Measurements from ENCODE around the gene ATP2C2.

ATP2C2 gene

GRCh38 chr16:84350685-84351400 is 17.5 kb upstream of the ATP2C2 start:
- TF ChIP-seq SIN3A (IDR thresholded peaks at IDR 0.05; ENCODE audit: borderline replicate concordance, insufficient read depth, low read length) (no peak), POLR2AphosphoS5 (IDR thresholded peaks at IDR 0.05; ENCODE audit: low read depth, low read length) (no peak), REST (IDR thresholded peaks at IDR 0.05; ENCODE audit: insufficient read depth in 1 of 2, low read depth in 2 of 2, low read length in 2 of 2) (no peak), FOXP2 (optimal IDR thresholded peaks at IDR 0.05; ENCODE audit: borderline replicate concordance, extremely low read depth, extremely low read length, insufficient read depth) (no peak), TAF1 (IDR thresholded peaks at IDR 0.05; ENCODE audit: borderline replicate concordance, insufficient read depth, low read length) (no peak)

GRCh38 chr16:84351630-84352029 is 16.7 kb upstream of the ATP2C2 start:
- TF ChIP-seq FOXP2 (optimal IDR thresholded peaks at IDR 0.05; ENCODE audit: borderline replicate concordance, extremely low read depth, extremely low read length, insufficient read depth) (no peak), POLR2AphosphoS5 (IDR thresholded peaks at IDR 0.05; ENCODE audit: low read depth, low read length) (no peak), REST (IDR thresholded peaks at IDR 0.05; ENCODE audit: insufficient read depth in 1 of 2, low read depth in 2 of 2, low read length in 2 of 2) (no peak), TAF1 (IDR thresholded peaks at IDR 0.05; ENCODE audit: borderline replicate concordance, insufficient read depth, low read length) (no peak), SIN3A (IDR thresholded peaks at IDR 0.05; ENCODE audit: borderline replicate concordance, insufficient read depth, low read length) (no peak)

- TF ChIP-seq POLR2AphosphoS5 (IDR thresholded peaks at IDR 0.05; ENCODE audit: low read depth, low read length) (no peak), SIN3A (IDR thresholded peaks at IDR 0.05; ENCODE audit: borderline replicate concordance, insufficient read depth, low read length) (no peak), FOXP2 (optimal IDR thresholded peaks at IDR 0.05; ENCODE audit: borderline replicate concordance, extremely low read depth, extremely low read length, insufficient read depth) (no peak), REST (IDR thresholded peaks at IDR 0.05; ENCODE audit: insufficient read depth in 1 of 2, low read depth in 2 of 2, low read length in 2 of 2) (no peak), TAF1 (IDR thresholded peaks at IDR 0.05; ENCODE audit: borderline replicate concordance, insufficient read depth, low read length) (no peak)
These were observed 14.0 kb upstream of the ATP2C2 start for GRCh38 chr16:84354306-84354705.

GRCh38 chr16:84355149-84355548 is 13.2 kb upstream of the ATP2C2 start:
- TF ChIP-seq POLR2AphosphoS5 (IDR thresholded peaks at IDR 0.05; ENCODE audit: low read depth, low read length) (no peak), FOXP2 (optimal IDR thresholded peaks at IDR 0.05; ENCODE audit: borderline replicate concordance, extremely low read depth, extremely low read length, insufficient read depth) (no peak), TAF1 (IDR thresholded peaks at IDR 0.05; ENCODE audit: borderline replicate concordance, insufficient read depth, low read length) (no peak), SIN3A (IDR thresholded peaks at IDR 0.05; ENCODE audit: borderline replicate concordance, insufficient read depth, low read length) (no peak), REST (IDR thresholded peaks at IDR 0.05; ENCODE audit: insufficient read depth in 1 of 2, low read depth in 2 of 2, low read length in 2 of 2) (no peak)

Data from PFSK-1 (cell line).